Hepatocyte (in vitro differentiated cells): ENCODE data around the gene BRMS1L.

ENCODE experiments used
- CTCF ChIP-seq: fragments of 200-600 bp; sonication (generic); IDR thresholded peaks from 2 replicates; pipeline ENCODE4 v1.5.1; 2016; ENCODE audit warnings: antibody characterized with exemption, mild to moderate bottlenecking; ENCODE audit not compliant: poor library complexity
- EZH2 ChIP-seq: fragments of 200-600 bp; sonication (generic); IDR thresholded peaks from 2 replicates; pipeline ENCODE4 v1.6.1; 2016; ENCODE audit warnings: antibody characterized with exemption, mild to moderate bottlenecking, borderline replicate concordance
- EZH2phosphoT487 ChIP-seq: fragments of 200-600 bp; sonication (generic); IDR thresholded peaks from one replicate; pipeline ENCODE4 v1.6.1; 2018; ENCODE audit warnings: antibody characterized with exemption, mild to moderate bottlenecking, low read depth, moderate library complexity; ENCODE audit not compliant: unreplicated experiment, severe bottlenecking

- TF ChIP-seq CTCF (no peak), EZH2 (no peak), EZH2phosphoT487 (no peak)
Measured at GRCh38 chr14:35849122-35849521, 23.0 kb downstream of the BRMS1L start.
